MG63 (cell line): ENCODE measurements around the gene ZFAND4. TPM values are rescaled to one million over a fixed set of nuclear protein-coding genes. Genes with fewer than 3 reads are reported as not detected.
"Not testable (repeated sequence)": the region's sequence is repeated elsewhere in the genome, so short reads cannot be mapped to it uniquely, and the experiment has no call there.

Experiments
- DNase-seq: peaks from one replicate; pipeline ENCODE4 v3.0.0-alpha.2; 2020
- H3K27me3 ChIP-seq: fragments of 250-450 bp; sonication (Bioruptor Pico); 2 replicates; pipeline ENCODE4 v1.5.1; 2020; ENCODE audit warnings: mild to moderate bottlenecking, moderate library complexity
- H3K36me3 ChIP-seq: fragments of 250-450 bp; sonication (Bioruptor Pico); 2 replicates; pipeline ENCODE4 v1.5.1; 2020; ENCODE audit warnings: mild to moderate bottlenecking, moderate library complexity
- H3K4me3 ChIP-seq: fragments of 250-450 bp; sonication (Bioruptor Pico); 2 replicates; pipeline ENCODE4 v1.5.1; 2020; ENCODE audit warnings: mild to moderate bottlenecking, moderate library complexity
- H3K9me3 ChIP-seq: fragments of 250-450 bp; sonication (Bioruptor Pico); 2 replicates; pipeline ENCODE4 v1.5.1; 2020; ENCODE audit warnings: mild to moderate bottlenecking, moderate library complexity
- total RNA-seq: library from RNA; depleted of rRNA; stranded (reverse); fragments of >200 nt; shearing (Covaris generic); gene quantifications from 2 replicates; pipeline ENCODE4 v1.2.3, GENCODE V29; 2014; ENCODE audit warnings: low replicate concordance

ZFAND4 gene
- total RNA-seq, 1 experiment from 2014 or later = 3.1 TPM

GRCh38 chr10:45652511-45652910, 20.1 kb downstream of the ZFAND4 start:
- Histone ChIP-seq H3K36me3 (0 out of 2 replicates have a peak, but pooled peaks cover 3% of the 10 kb centered on the region), H3K4me3 (no peak overlapping the region), H3K27me3 (no peaks in the 10 kb centered on the region), H3K9me3 (no peaks in the 10 kb centered on the region)
- no peak for DNase-seq

- H3K36me3 ChIP-seq = 0 out of 2 replicates have a peak, but pooled peaks cover 3% of the 10 kb centered on the region
- no peak for DNase-seq
- no peak overlapping the region for H3K4me3 ChIP-seq
- no peaks in the 10 kb centered on the region for H3K27me3 ChIP-seq
- H3K9me3 ChIP-seq = no peaks in the 10 kb centered on the region
Observed at GRCh38 chr10:45649296-45649695, 23.3 kb downstream of the ZFAND4 start.

- Histone ChIP-seq H3K27me3 (no peaks in the 10 kb centered on the region), H3K4me3 (no peak overlapping the region), H3K9me3 (no peaks in the 10 kb centered on the region), H3K36me3 (0 out of 2 replicates have a peak, but pooled peaks cover 3% of the 10 kb centered on the region)
- DNase-seq = no peak
Observed at GRCh38 chr10:45647118-45647517, 25.5 kb downstream of the ZFAND4 start.

- no peak for DNase-seq
- Histone ChIP-seq H3K36me3 (0 out of 2 replicates have a peak, but pooled peaks cover 3% of the 10 kb centered on the region), H3K4me3 (no peak overlapping the region), H3K27me3 (no peaks in the 10 kb centered on the region), H3K9me3 (no peaks in the 10 kb centered on the region)
Observed at GRCh38 chr10:45646384-45647050, 26.1 kb downstream of the ZFAND4 start.

- Histone ChIP-seq H3K36me3 (0 out of 2 replicates have a peak, but pooled peaks cover 3% of the 10 kb centered on the region), H3K27me3 (no peaks in the 10 kb centered on the region), H3K4me3 (no peak overlapping the region), H3K9me3 (no peaks in the 10 kb centered on the region)
- DNase-seq = no peak
Observed at GRCh38 chr10:45644527-45644926, 28.0 kb downstream of the ZFAND4 start.

GRCh38 chr10:45640941-45641340, 31.6 kb downstream of the ZFAND4 start:
- Histone ChIP-seq H3K9me3 (no peaks in the 10 kb centered on the region), H3K4me3 (no peak overlapping the region), H3K36me3 (no peaks in the 10 kb centered on the region), H3K27me3 (no peaks in the 10 kb centered on the region)
- no peak for DNase-seq

GRCh38 chr10:45640049-45640448, 32.5 kb downstream of the ZFAND4 start:
- H3K36me3 ChIP-seq = no peaks in the 10 kb centered on the region
- DNase-seq = no peak

GRCh38 chr10:45627412-45628048, 45.0 kb downstream of the ZFAND4 start:
- Histone ChIP-seq H3K36me3 (no peaks in the 10 kb centered on the region), H3K9me3 (no peaks in the 10 kb centered on the region), H3K4me3 (no peak overlapping the region), H3K27me3 (no peaks in the 10 kb centered on the region)
- no peak for DNase-seq

More at GRCh38 chr10:45640049-45640448, 32.5 kb downstream of the ZFAND4 start:
- H3K4me3 ChIP-seq = no peak overlapping the region
- no peaks in the 10 kb centered on the region for H3K27me3 ChIP-seq
- H3K9me3 ChIP-seq = no peaks in the 10 kb centered on the region

GRCh38 chr10:45625879-45626278, 46.7 kb downstream of the ZFAND4 start:
- Histone ChIP-seq H3K27me3 (no peaks in the 10 kb centered on the region), H3K4me3 (no peak overlapping the region), H3K9me3 (no peaks in the 10 kb centered on the region), H3K36me3 (no peaks in the 10 kb centered on the region)
- DNase-seq = no peak

- DNase-seq = no peak
- no peaks in the 10 kb centered on the region for H3K9me3 ChIP-seq
- H3K36me3 ChIP-seq = no peaks in the 10 kb centered on the region
- no peaks in the 10 kb centered on the region for H3K27me3 ChIP-seq
- H3K4me3 ChIP-seq = no peak overlapping the region
Observed at GRCh38 chr10:45624724-45625123, 47.8 kb downstream of the ZFAND4 start.

- Histone ChIP-seq H3K27me3 (no peaks in the 10 kb centered on the region), H3K9me3 (no peaks in the 10 kb centered on the region), H3K4me3 (no peak overlapping the region), H3K36me3 (no peaks in the 10 kb centered on the region)
- DNase-seq = no peak
Observed at GRCh38 chr10:45614869-45615268, 57.7 kb downstream of the ZFAND4 start.

GRCh38 chr10:45612741-45613140, 59.8 kb downstream of the ZFAND4 start:
- no peak for DNase-seq
- H3K27me3 ChIP-seq = no peaks in the 10 kb centered on the region
- no peak overlapping the region for H3K4me3 ChIP-seq
- H3K36me3 ChIP-seq = no peaks in the 10 kb centered on the region
- H3K9me3 ChIP-seq = no peaks in the 10 kb centered on the region

GRCh38 chr10:45608052-45608451, 64.5 kb downstream of the ZFAND4 start:
- no peaks in the 10 kb centered on the region for H3K9me3 ChIP-seq
- no peaks in the 10 kb centered on the region for H3K27me3 ChIP-seq
- H3K4me3 ChIP-seq = no peak overlapping the region
- no peaks in the 10 kb centered on the region for H3K36me3 ChIP-seq
- no peak for DNase-seq

GRCh38 chr10:45607276-45607675, 65.3 kb downstream of the ZFAND4 start:
- DNase-seq = no peak
- Histone ChIP-seq H3K36me3 (no peaks in the 10 kb centered on the region), H3K9me3 (no peaks in the 10 kb centered on the region), H3K27me3 (no peaks in the 10 kb centered on the region), H3K4me3 (no peak overlapping the region)

GRCh38 chr10:45602836-45603235, 69.7 kb downstream of the ZFAND4 start:
- Histone ChIP-seq H3K9me3 (no peaks in the 10 kb centered on the region), H3K36me3 (no peaks in the 10 kb centered on the region), H3K4me3 (no peak overlapping the region), H3K27me3 (no peaks in the 10 kb centered on the region)
- no peak for DNase-seq

GRCh38 chr10:45602082-45602730, 70.4 kb downstream of the ZFAND4 start:
- Histone ChIP-seq H3K4me3 (no peak overlapping the region), H3K27me3 (no peaks in the 10 kb centered on the region), H3K9me3 (no peaks in the 10 kb centered on the region), H3K36me3 (no peaks in the 10 kb centered on the region)
- DNase-seq = peak; percentile 3

- not testable (repeated sequence) for H3K9me3 ChIP-seq, DNase-seq, H3K27me3 ChIP-seq, H3K36me3 ChIP-seq, H3K4me3 ChIP-seq
Observed at GRCh38 chr10:45601254-45601930, 71.2 kb downstream of the ZFAND4 start.
